RWPE2 (cell line): ENCODE data around the gene TFAP2E.

Experiments used
- ATAC-seq: fragments of 200-7000 bp; cut with Tn5 transposase; 3 replicates; pipeline ENCODE4 v1.9.1; 2021; ENCODE audit warnings: low read depth
- DNase-seq: peaks from one replicate; pipeline ENCODE4 v3.0.0-alpha.2; 2020; ENCODE audit warnings: low spot score
- H3K27ac ChIP-seq: fragments of 450-650 bp; 2 replicates; pipeline ENCODE4 v1.5.1; 2017; ENCODE audit warnings: mild to moderate bottlenecking; ENCODE audit not compliant: poor library complexity, severe bottlenecking
- H3K27me3 ChIP-seq: fragments of 250-450 bp; sonication (Bioruptor Pico); 2 replicates; pipeline ENCODE4 v1.5.1; 2021; ENCODE audit warnings: mild to moderate bottlenecking, moderate library complexity; ENCODE audit not compliant: insufficient read depth, poor library complexity, severe bottlenecking
- H3K36me3 ChIP-seq: fragments of 250-450 bp; sonication (Bioruptor Pico); 2 replicates; pipeline ENCODE4 v1.5.1; 2020; ENCODE audit warnings: low read depth, mild to moderate bottlenecking, moderate library complexity
- H3K4me1 ChIP-seq: fragments of 250-450 bp; sonication (Bioruptor Pico); 2 replicates; pipeline ENCODE4 v1.5.1; 2021; ENCODE audit warnings: mild to moderate bottlenecking, moderate library complexity; ENCODE audit not compliant: insufficient read depth, poor library complexity, severe bottlenecking
- H3K4me3 ChIP-seq: fragments of 250-450 bp; sonication (Bioruptor Pico); 2 replicates; pipeline ENCODE4 v1.5.1; 2021; ENCODE audit warnings: mild to moderate bottlenecking, moderate library complexity; ENCODE audit not compliant: severe bottlenecking
- H3K9me3 ChIP-seq: fragments of 250-450 bp; sonication (Bioruptor Pico); 2 replicates; pipeline ENCODE4 v1.5.1; 2021; ENCODE audit warnings: mild to moderate bottlenecking, moderate library complexity; ENCODE audit not compliant: severe bottlenecking
- CTCF ChIP-seq: fragments of 450-650 bp; IDR thresholded peaks from one replicate; pipeline ENCODE4 v1.5.1; 2017; ENCODE audit warnings: mild to moderate bottlenecking, moderate library complexity; ENCODE audit not compliant: poor library complexity, severe bottlenecking

Gene TFAP2E

DNA sequence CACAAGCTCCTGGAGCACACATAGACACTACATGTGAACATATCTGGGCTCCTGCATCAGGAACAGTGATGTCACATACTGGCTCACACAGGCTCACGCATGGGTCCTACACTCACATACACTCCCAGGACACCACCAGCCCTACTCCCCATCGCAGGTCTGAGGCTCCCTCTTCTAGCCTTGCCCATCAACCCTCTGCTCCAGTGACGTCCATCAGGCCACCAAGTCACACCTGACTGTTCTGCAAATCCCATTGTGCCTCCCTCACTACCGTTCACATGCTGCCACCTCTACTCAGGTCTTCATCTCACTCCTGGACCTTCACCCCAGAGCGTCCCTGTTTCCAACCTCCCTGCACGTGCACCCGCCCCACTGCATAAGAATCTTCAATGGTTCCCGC lies 18.1 kb downstream of the TFAP2E start:
- no peaks in the 10 kb centered on the region for H3K27me3 ChIP-seq
- DNase-seq (no peak), ATAC-seq (no peak)
- no peak overlapping the region for H3K27ac ChIP-seq
- no peaks in the 10 kb centered on the region for H3K9me3 ChIP-seq
- no peak for TF ChIP-seq CTCF
- no peaks in the 10 kb centered on the region for H3K36me3 ChIP-seq
- H3K4me1 ChIP-seq = no peaks in the 10 kb centered on the region
- no peak overlapping the region for H3K4me3 ChIP-seq

- Histone ChIP-seq H3K27ac (no peak overlapping the region), H3K27me3 (no peaks in the 10 kb centered on the region), H3K4me1 (no peaks in the 10 kb centered on the region), H3K9me3 (no peaks in the 10 kb centered on the region), H3K4me3 (no peak overlapping the region), H3K36me3 (no peaks in the 10 kb centered on the region; the same call in 1 of the 2 replicates)
- TF ChIP-seq CTCF = no peak
- DNase-seq = no peak
- no peak for ATAC-seq
Measured at GRCh38 chr1:35592991-35593769, 20.1 kb downstream of the TFAP2E start.

GRCh38 chr1:35594005-35594760 lies 21.1 kb downstream of the TFAP2E start:
- H3K27me3 ChIP-seq = no peaks in the 10 kb centered on the region
- ATAC-seq = no peak
- no peak for TF ChIP-seq CTCF

DNA sequence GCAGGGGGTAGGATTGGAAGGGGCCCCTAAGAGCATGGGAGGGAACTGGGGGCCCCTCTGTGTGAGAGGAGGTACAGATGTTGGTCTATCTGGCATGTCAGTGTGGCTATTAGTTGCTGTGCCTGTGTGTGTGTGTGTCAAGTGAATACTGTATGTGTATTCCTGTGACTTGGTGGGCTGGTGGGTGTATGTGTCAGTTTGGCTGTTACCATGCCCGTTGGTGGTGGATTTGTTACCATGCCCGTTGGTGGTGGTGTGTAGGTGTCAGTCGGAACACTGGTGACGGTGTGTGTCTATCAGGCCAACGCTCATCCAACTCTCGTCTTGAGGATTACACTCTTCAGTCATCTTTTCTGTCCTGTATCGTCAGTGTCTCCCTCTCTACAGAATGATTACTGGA lies 22.6 kb downstream of the TFAP2E start:
- Histone ChIP-seq H3K4me3 (no peak overlapping the region), H3K9me3 (no peaks in the 10 kb centered on the region), H3K27ac (no peak overlapping the region), H3K36me3 (peaks cover 5% of the 10 kb centered on the region), H3K27me3 (no peaks in the 10 kb centered on the region), H3K4me1 (no peaks in the 10 kb centered on the region)
- TF ChIP-seq CTCF = no peak
- no peak for ATAC-seq
- DNase-seq = no peak

More at GRCh38 chr1:35594005-35594760, 21.1 kb downstream of the TFAP2E start:
- no peaks in the 10 kb centered on the region for H3K9me3 ChIP-seq
- DNase-seq = no peak
- H3K4me3 ChIP-seq = no peak overlapping the region
- H3K4me1 ChIP-seq = no peaks in the 10 kb centered on the region
- H3K27ac ChIP-seq = no peak overlapping the region
- no peaks in the 10 kb centered on the region; the same call in 1 of the 2 replicates for H3K36me3 ChIP-seq

- peaks cover 22% of the 10 kb centered on the region for H3K36me3 ChIP-seq
- TF ChIP-seq CTCF = no peak
- no peaks in the 10 kb centered on the region for H3K9me3 ChIP-seq
- H3K27ac ChIP-seq = no peak overlapping the region
- no peaks in the 10 kb centered on the region for H3K27me3 ChIP-seq
- DNase-seq (no peak), ATAC-seq (no peak)
- no peak overlapping the region for H3K4me3 ChIP-seq
- H3K4me1 ChIP-seq = no peaks in the 10 kb centered on the region
Measured at GRCh38 chr1:35597870-35598269, 24.8 kb downstream of the TFAP2E start.
